Pancreas (tissue), 10 donors: ENCODE results near the gene IL12RB2. TPM values are rescaled to one million over a fixed set of nuclear protein-coding genes. Genes with fewer than 3 reads are reported as not detected.

Source experiments
- ATAC-seq, 4 donors: fragments of 200-7000 bp; cut with Tn5 transposase; one replicate each; pipeline versions ENCODE4 v1.8.0 to v1.9.1; 2020; ENCODE audit warnings: mild to moderate bottlenecking in 4 of 4, moderate library complexity in 4 of 4
- DNase-seq, 6 donors: peaks; one replicate each; pipeline ENCODE4 v3.0.0-alpha.2; 2020
- FAIRE-seq: peaks from 2 replicates; lab custom pipeline; 2012; peaks lifted over from hg19 to GRCh38; lab: Jason Lieb, UNC
- H3K27ac ChIP-seq, 4 donors: fragments of 200-600 bp; sonication (generic); 1 replicate in 3 of 4; 2 replicates in 1 of 4; pipeline versions ENCODE4 v1.5.0 to v1.8.0; 2020
- H3K27me3 ChIP-seq, 4 donors: fragments of 200-600 bp; one replicate each; pipeline ENCODE4 v1.8.0; 2021
- H3K36me3 ChIP-seq, 3 donors: fragments of 200-600 bp; sonication (generic) in 1 of 3; one replicate each; pipeline versions ENCODE4 v1.5.0 to v1.8.0; 2020 to 2021
- H3K4me1 ChIP-seq, 3 donors: fragments of 200-600 bp; one replicate each; pipeline ENCODE4 v1.8.0; 2021
- H3K4me3 ChIP-seq, 4 donors: fragments of 200-600 bp; sonication (generic) in 2 of 4; one replicate each; pipeline versions ENCODE4 v1.5.0 to v1.8.0; 2020 to 2021
- H3K9me3 ChIP-seq, 4 donors: fragments of 200-600 bp; one replicate each; pipeline ENCODE4 v1.8.0; 2021
- CTCF ChIP-seq, 4 donors: fragments of 200-600 bp; sonication (generic) in 3 of 4; IDR thresholded peaks; one replicate each; pipeline versions ENCODE4 v1.5.0 to v1.8.0; 2021; ENCODE audit warnings: antibody characterized with exemption in 4 of 4
- WGBS, 2 donors: extraction: QIAGEN DNeasy Blood & Tissue Kit; methylation state at CpG; one replicate each; pipeline ENCODE4 v1.1.7; 2013; 5-methylcytosine and 5-hydroxymethylcytosine counted together
- intact Hi-C, 3 donors: fragments of 100-400 bp; cut with DNase I; formaldehyde crosslinking; loops; one replicate each; pipeline versions ENCODE4 v1.11.1 to v1.14.2; 2022
- polyA plus RNA-seq, 2 donors: library from polyadenylated mRNA; stranded (reverse); fragments of 200-250 nt; gene quantifications; one replicate each; pipeline ENCODE4 v1.2.3, GENCODE V29; 2013
- total RNA-seq, 6 donors: library from RNA; stranded (reverse); fragmentation: NEBNext Ultra II Directional in 4 of 6; extraction: Animal tissue kit (Norgen Biotek cat#: 25700) in 4 of 6; gene quantifications; one replicate each; pipeline versions ENCODE4 v1.2.1 to v1.2.4, GENCODE V29; 2021 to 2023
- donor health status: healthy with polysubstance abuse.
- donor health status: DM: no; HTN: no; CAD: no; lungs with moderate emphysema.
- donor health status: DM: no; HTN: no; CAD: no.
- donor health status: control.
- donor health status: control.
- donor health status: Bipolar disorder and iron deficiency.
- donor health status: DM: yes; HTN: yes; CAD: no.
- donor health status: DM: no; HTN: no; CAD: no.
- donor health status: DM: no; HTN: no; CAD: no.
- donor health status: DM: yes; HTN: yes; CAD: no.

IL12RB2 gene
- total and polyA plus RNA-seq, 8 donors: 0.65 to 5.0 (median 2.7) TPM

- whole genome bisulfite sequencing, 2 donors: 88 to 93% methylated on average over 1 of the region's 1 CpG
Measured at GRCh38 chr1:67382292-67382691, 74.6 kb downstream of the IL12RB2 start.

GRCh38 chr1:67383999-67384638 is 76.4 kb downstream of the IL12RB2 start:
- intact Hi-C loops: no loop called here
- FAIRE-seq (no peak), ATAC-seq (no peak), DNase-seq (no peak)
- H3K9me3 ChIP-seq: no peaks in the 10 kb centered on the region
- H3K4me3 ChIP-seq: no peak overlapping the region
- no peak for TF ChIP-seq CTCF (IDR thresholded peaks at IDR 0.05)
- no peaks in the 10 kb centered on the region for H3K36me3 ChIP-seq
- no peaks in the 10 kb centered on the region for H3K27me3 ChIP-seq
- H3K27ac ChIP-seq: no peak overlapping the region
- no peaks in the 10 kb centered on the region for H3K4me1 ChIP-seq
- WGBS, 2 donors: 88 to 94% methylated on average over 2 of the region's 2 CpGs

More at GRCh38 chr1:67382292-67382691, 74.6 kb downstream of the IL12RB2 start:
- intact Hi-C loops: no loop called here
- Histone ChIP-seq H3K36me3 (no peaks in the 10 kb centered on the region), H3K27ac (no peak overlapping the region), H3K4me3 (no peak overlapping the region), H3K4me1 (no peaks in the 10 kb centered on the region), H3K9me3 (no peaks in the 10 kb centered on the region), H3K27me3 (no peaks in the 10 kb centered on the region)
- ATAC-seq: no peak
- FAIRE-seq: no peak
- no peak for DNase-seq
- no peak for TF ChIP-seq CTCF (IDR thresholded peaks at IDR 0.05)

GRCh38 chr1:67390041-67390887 is 82.6 kb downstream of the IL12RB2 start:
- Histone ChIP-seq H3K36me3 (no peaks in the 10 kb centered on the region), H3K4me3 (no peak overlapping the region), H3K9me3 (no peaks in the 10 kb centered on the region), H3K4me1 (no peaks in the 10 kb centered on the region), H3K27me3 (no peaks in the 10 kb centered on the region), H3K27ac (no peak overlapping the region)
- TF ChIP-seq CTCF (IDR thresholded peaks at IDR 0.05): no peak
- WGBS, 2 donors: 92 to 93% methylated on average over 3 of the region's 3 CpGs
- intact Hi-C loops: no loop called here
- no peak for DNase-seq
- FAIRE-seq: no peak
- ATAC-seq: no peak

GRCh38 chr1:67393240-67393639 is 85.6 kb downstream of the IL12RB2 start:
- Histone ChIP-seq H3K4me3 (no peak overlapping the region), H3K9me3 (no peaks in the 10 kb centered on the region), H3K27me3 (no peaks in the 10 kb centered on the region), H3K36me3 (no peaks in the 10 kb centered on the region), H3K27ac (peak overlapping the region; percentile 2 to 13 (median 8)), H3K4me1 (no peaks in the 10 kb centered on the region)
- WGBS, 2 donors: 30 to 33% methylated on average over 12 of the region's 12 CpGs
- peak; percentile 36 to 77 (median 72) for DNase-seq
- TF ChIP-seq CTCF (IDR thresholded peaks at IDR 0.05): no peak
- intact Hi-C loops: no loop called here
- no peak for FAIRE-seq
- peak; percentile 95 to 98 (median 96) for ATAC-seq
